Measurements from ENCODE around the gene ACTRT2.

- TF ChIP-seq EZH2 (IDR thresholded peaks at IDR 0.05): no peak
- TF ChIP-seq POLR2AphosphoS5 (IDR thresholded peaks at IDR 0.05; ENCODE audit: borderline replicate concordance, low read depth, low read length): no peak
Observed at GRCh38 chr1:2985694-2986548, 35.3 kb upstream of the ACTRT2 start.
